ENCODE measurements around the gene THSD7B. TPM values are rescaled to one million over a fixed set of nuclear protein-coding genes. Genes with fewer than 3 reads are reported as not detected.

Gene THSD7B
- total RNA-seq: 4.2 TPM
- 0.50 TPM for polyA plus RNA-seq
- long read RNA-seq, donor 1: 0 reads
- long read RNA-seq, donor 2: 0 reads
- long read RNA-seq, donor 3, partial matches to known transcripts: 5 of 5 reads
- long read RNA-seq, donor 3, other reads (novel, unspliced or antisense): 0 of 5 reads
- long read RNA-seq, donor 4: 0 reads
- long read RNA-seq, donor 5: 0 reads
- long read RNA-seq, donor 6: 0 reads
- long read RNA-seq, donor 7: 0 reads
- long read RNA-seq, donor 8, full-length matches to known transcripts: 1 of 1 reads
- long read RNA-seq, donor 8, partial matches to known transcripts: 0 of 1 reads
- long read RNA-seq, donor 8, other reads (novel, unspliced or antisense): 0 of 1 reads
- long read RNA-seq, donor 9, full-length matches to known transcripts: 1 of 1 reads
- long read RNA-seq, donor 9, partial matches to known transcripts: 0 of 1 reads
- long read RNA-seq, donor 9, other reads (novel, unspliced or antisense): 0 of 1 reads
- long read RNA-seq, donor 10: 0 reads

GRCh38 chr2:136765256-136766072 is at the start of gene THSD7B:
THSD7B (plus strand) TSS chr2:136765545; CDS start chr2:136882179, 116,634 bp downstream.
- DNase-seq (ENCODE audit: low read depth in 6 of 9, low spot score in 9 of 9): no peak
- Histone ChIP-seq H3K4me1 (ENCODE audit: control insufficient read depth in 2 of 2, insufficient read depth in 2 of 2, low read length in 2 of 2) (peaks cover 0 to 5% of the 10 kb centered on the region in 2 donors), H3K27ac (ENCODE audit: low read depth in 1 of 2, low read length in 1 of 2) (no peak within 1 kb of the TSS), H3K27me3 (ENCODE audit: control insufficient read depth in 2 of 2, insufficient read depth in 1 of 2, low read length in 1 of 2) (peaks cover 32 to 51% of the 10 kb centered on the region in 2 donors), H3K36me3 (ENCODE audit: control insufficient read depth in 2 of 2, insufficient read depth in 2 of 2, low read length in 1 of 2) (no peaks in the 10 kb centered on the region), H3K9me3 (ENCODE audit: control insufficient read depth in 2 of 2, insufficient read depth in 1 of 2, low read length in 1 of 2) (no peaks in the 10 kb centered on the region), H3K4me3 (ENCODE audit: low read length in 2 of 2) (peak within 1 kb of the TSS; percentile 25 to 33)
- WGBS: 3% methylated on average over 76 of the region's 77 CpGs

- H3K4me3 ChIP-seq (ENCODE audit: low read length in 2 of 2): no peak overlapping the region
- no peaks in the 10 kb centered on the region for H3K36me3 ChIP-seq (ENCODE audit: control insufficient read depth in 2 of 2, insufficient read depth in 2 of 2, low read length in 1 of 2)
- H3K27me3 ChIP-seq (ENCODE audit: control insufficient read depth in 2 of 2, insufficient read depth in 1 of 2, low read length in 1 of 2): no peaks in the 10 kb centered on the region
- no peaks in the 10 kb centered on the region for H3K4me1 ChIP-seq (ENCODE audit: control insufficient read depth in 2 of 2, insufficient read depth in 2 of 2, low read length in 2 of 2)
- H3K27ac ChIP-seq (ENCODE audit: low read depth in 1 of 2, low read length in 1 of 2): no peak overlapping the region
- no peak for DNase-seq (ENCODE audit: low read depth in 6 of 9, low spot score in 9 of 9)
- H3K9me3 ChIP-seq (ENCODE audit: control insufficient read depth in 2 of 2, insufficient read depth in 1 of 2, low read length in 1 of 2): no peaks in the 10 kb centered on the region
These were observed 47.1 kb upstream of the THSD7B start for GRCh38 chr2:136718273-136718672.

GRCh38 chr2:136727973-136728699 is 37.2 kb upstream of the THSD7B start:
- H3K36me3 ChIP-seq (ENCODE audit: control insufficient read depth in 2 of 2, insufficient read depth in 2 of 2, low read length in 1 of 2): no peaks in the 10 kb centered on the region
- DNase-seq (ENCODE audit: low read depth in 6 of 9, low spot score in 9 of 9): no peak
- H3K4me1 ChIP-seq (ENCODE audit: control insufficient read depth in 2 of 2, insufficient read depth in 2 of 2, low read length in 2 of 2): no peaks in the 10 kb centered on the region
- no peak overlapping the region for H3K4me3 ChIP-seq (ENCODE audit: low read length in 2 of 2)
- no peak overlapping the region for H3K27ac ChIP-seq (ENCODE audit: low read depth in 1 of 2, low read length in 1 of 2)
- no peaks in the 10 kb centered on the region for H3K27me3 ChIP-seq (ENCODE audit: control insufficient read depth in 2 of 2, insufficient read depth in 1 of 2, low read length in 1 of 2)
- 86% methylated on average over 4 of the region's 4 CpGs for WGBS
- no peaks in the 10 kb centered on the region for H3K9me3 ChIP-seq (ENCODE audit: control insufficient read depth in 2 of 2, insufficient read depth in 1 of 2, low read length in 1 of 2)

GRCh38 chr2:136736236-136736635 is 29.1 kb upstream of the THSD7B start:
- no peak for DNase-seq (ENCODE audit: low read depth in 6 of 9, low spot score in 9 of 9)
- H3K27me3 ChIP-seq (ENCODE audit: control insufficient read depth in 2 of 2, insufficient read depth in 1 of 2, low read length in 1 of 2): no peaks in the 10 kb centered on the region
- H3K27ac ChIP-seq (ENCODE audit: low read depth in 1 of 2, low read length in 1 of 2): no peak overlapping the region
- no peaks in the 10 kb centered on the region for H3K9me3 ChIP-seq (ENCODE audit: control insufficient read depth in 2 of 2, insufficient read depth in 1 of 2, low read length in 1 of 2)
- no peaks in the 10 kb centered on the region for H3K4me1 ChIP-seq (ENCODE audit: control insufficient read depth in 2 of 2, insufficient read depth in 2 of 2, low read length in 2 of 2)
- WGBS: 81% methylated on average over 3 of the region's 3 CpGs
- no peak overlapping the region for H3K4me3 ChIP-seq (ENCODE audit: low read length in 2 of 2)
- no peaks in the 10 kb centered on the region for H3K36me3 ChIP-seq (ENCODE audit: control insufficient read depth in 2 of 2, insufficient read depth in 2 of 2, low read length in 1 of 2)

- H3K4me3 ChIP-seq (ENCODE audit: low read length in 2 of 2): no peak overlapping the region
- no peak overlapping the region for H3K27ac ChIP-seq (ENCODE audit: low read depth in 1 of 2, low read length in 1 of 2)
- no peaks in the 10 kb centered on the region for H3K27me3 ChIP-seq (ENCODE audit: control insufficient read depth in 2 of 2, insufficient read depth in 1 of 2, low read length in 1 of 2)
- no peaks in the 10 kb centered on the region for H3K4me1 ChIP-seq (ENCODE audit: control insufficient read depth in 2 of 2, insufficient read depth in 2 of 2, low read length in 2 of 2)
- DNase-seq (ENCODE audit: low read depth in 6 of 9, low spot score in 9 of 9): no peak
- no peaks in the 10 kb centered on the region for H3K9me3 ChIP-seq (ENCODE audit: control insufficient read depth in 2 of 2, insufficient read depth in 1 of 2, low read length in 1 of 2)
- no peaks in the 10 kb centered on the region for H3K36me3 ChIP-seq (ENCODE audit: control insufficient read depth in 2 of 2, insufficient read depth in 2 of 2, low read length in 1 of 2)
- 62% methylated on average over 2 of the region's 2 CpGs for WGBS
These were observed 27.3 kb upstream of the THSD7B start for GRCh38 chr2:136738044-136738443.

GRCh38 chr2:136741471-136741870 is 23.9 kb upstream of the THSD7B start:
- no peak for DNase-seq (ENCODE audit: low read depth in 6 of 9, low spot score in 9 of 9)
- 53% methylated on average over 2 of the region's 2 CpGs for WGBS
- no peak overlapping the region for H3K27ac ChIP-seq (ENCODE audit: low read depth in 1 of 2, low read length in 1 of 2)

GRCh38 chr2:136750065-136750464 is 15.3 kb upstream of the THSD7B start:
- 91% methylated on average over 2 of the region's 2 CpGs for WGBS
- no peak for DNase-seq (ENCODE audit: low read depth in 6 of 9, low spot score in 9 of 9)
- H3K4me3 ChIP-seq (ENCODE audit: low read length in 2 of 2): no peak overlapping the region

More at GRCh38 chr2:136741471-136741870, 23.9 kb upstream of the THSD7B start:
- Histone ChIP-seq H3K4me1 (ENCODE audit: control insufficient read depth in 2 of 2, insufficient read depth in 2 of 2, low read length in 2 of 2) (no peaks in the 10 kb centered on the region), H3K4me3 (ENCODE audit: low read length in 2 of 2) (no peak overlapping the region), H3K27me3 (ENCODE audit: control insufficient read depth in 2 of 2, insufficient read depth in 1 of 2, low read length in 1 of 2) (no peaks in the 10 kb centered on the region), H3K9me3 (ENCODE audit: control insufficient read depth in 2 of 2, insufficient read depth in 1 of 2, low read length in 1 of 2) (no peaks in the 10 kb centered on the region), H3K36me3 (ENCODE audit: control insufficient read depth in 2 of 2, insufficient read depth in 2 of 2, low read length in 1 of 2) (no peaks in the 10 kb centered on the region)

GRCh38 chr2:136751406-136751805 is 13.9 kb upstream of the THSD7B start:
- H3K27me3 ChIP-seq (ENCODE audit: control insufficient read depth in 2 of 2, insufficient read depth in 1 of 2, low read length in 1 of 2): no peaks in the 10 kb centered on the region
- no peak overlapping the region for H3K4me3 ChIP-seq (ENCODE audit: low read length in 2 of 2)
- no peaks in the 10 kb centered on the region for H3K9me3 ChIP-seq (ENCODE audit: control insufficient read depth in 2 of 2, insufficient read depth in 1 of 2, low read length in 1 of 2)
- WGBS: 6% methylated on average over 2 of the region's 2 CpGs
- no peaks in the 10 kb centered on the region for H3K4me1 ChIP-seq (ENCODE audit: control insufficient read depth in 2 of 2, insufficient read depth in 2 of 2, low read length in 2 of 2)
- no peaks in the 10 kb centered on the region for H3K36me3 ChIP-seq (ENCODE audit: control insufficient read depth in 2 of 2, insufficient read depth in 2 of 2, low read length in 1 of 2)
- H3K27ac ChIP-seq (ENCODE audit: low read depth in 1 of 2, low read length in 1 of 2): no peak overlapping the region
- DNase-seq (ENCODE audit: low read depth in 6 of 9, low spot score in 9 of 9): no peak

More at GRCh38 chr2:136750065-136750464, 15.3 kb upstream of the THSD7B start:
- no peak overlapping the region for H3K27ac ChIP-seq (ENCODE audit: low read depth in 1 of 2, low read length in 1 of 2)
- no peaks in the 10 kb centered on the region for H3K4me1 ChIP-seq (ENCODE audit: control insufficient read depth in 2 of 2, insufficient read depth in 2 of 2, low read length in 2 of 2)
- no peaks in the 10 kb centered on the region for H3K27me3 ChIP-seq (ENCODE audit: control insufficient read depth in 2 of 2, insufficient read depth in 1 of 2, low read length in 1 of 2)
- no peaks in the 10 kb centered on the region for H3K9me3 ChIP-seq (ENCODE audit: control insufficient read depth in 2 of 2, insufficient read depth in 1 of 2, low read length in 1 of 2)
- H3K36me3 ChIP-seq (ENCODE audit: control insufficient read depth in 2 of 2, insufficient read depth in 2 of 2, low read length in 1 of 2): no peaks in the 10 kb centered on the region

All from thymus (tissue), 14 donors.